ENCODE data around the gene PPBP. TPM values are rescaled to one million over a fixed set of nuclear protein-coding genes. Genes with fewer than 3 reads are reported as not detected.

Gene PPBP
- total RNA-seq, 1 donor from 2014 or later: not detected

DNA sequence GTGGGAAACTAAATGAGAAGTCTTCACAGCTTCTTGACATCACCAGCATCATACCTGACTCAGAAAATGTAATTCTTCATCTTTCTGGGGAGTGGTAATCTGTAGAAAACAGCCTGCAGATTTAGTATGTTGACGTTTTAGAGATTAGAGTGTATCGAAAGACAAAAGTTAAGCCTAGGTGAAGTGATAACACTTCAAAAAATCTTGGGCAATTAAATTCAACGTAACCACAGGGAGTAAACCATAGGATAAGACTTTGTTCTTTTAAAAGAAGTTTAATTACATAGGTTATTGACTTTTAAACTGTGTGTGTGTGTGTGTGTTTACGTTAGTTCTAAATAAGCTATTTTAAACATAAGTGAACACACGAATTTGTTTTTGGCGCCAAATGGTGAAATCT, 12.3 kb upstream of the PPBP start:
- no peak for DNase-seq (ENCODE audit: low read depth)
- TF ChIP-seq CTCF (conservative IDR thresholded peaks at IDR 0.05; ENCODE audit: low read depth, low read length): no peak

DNA sequence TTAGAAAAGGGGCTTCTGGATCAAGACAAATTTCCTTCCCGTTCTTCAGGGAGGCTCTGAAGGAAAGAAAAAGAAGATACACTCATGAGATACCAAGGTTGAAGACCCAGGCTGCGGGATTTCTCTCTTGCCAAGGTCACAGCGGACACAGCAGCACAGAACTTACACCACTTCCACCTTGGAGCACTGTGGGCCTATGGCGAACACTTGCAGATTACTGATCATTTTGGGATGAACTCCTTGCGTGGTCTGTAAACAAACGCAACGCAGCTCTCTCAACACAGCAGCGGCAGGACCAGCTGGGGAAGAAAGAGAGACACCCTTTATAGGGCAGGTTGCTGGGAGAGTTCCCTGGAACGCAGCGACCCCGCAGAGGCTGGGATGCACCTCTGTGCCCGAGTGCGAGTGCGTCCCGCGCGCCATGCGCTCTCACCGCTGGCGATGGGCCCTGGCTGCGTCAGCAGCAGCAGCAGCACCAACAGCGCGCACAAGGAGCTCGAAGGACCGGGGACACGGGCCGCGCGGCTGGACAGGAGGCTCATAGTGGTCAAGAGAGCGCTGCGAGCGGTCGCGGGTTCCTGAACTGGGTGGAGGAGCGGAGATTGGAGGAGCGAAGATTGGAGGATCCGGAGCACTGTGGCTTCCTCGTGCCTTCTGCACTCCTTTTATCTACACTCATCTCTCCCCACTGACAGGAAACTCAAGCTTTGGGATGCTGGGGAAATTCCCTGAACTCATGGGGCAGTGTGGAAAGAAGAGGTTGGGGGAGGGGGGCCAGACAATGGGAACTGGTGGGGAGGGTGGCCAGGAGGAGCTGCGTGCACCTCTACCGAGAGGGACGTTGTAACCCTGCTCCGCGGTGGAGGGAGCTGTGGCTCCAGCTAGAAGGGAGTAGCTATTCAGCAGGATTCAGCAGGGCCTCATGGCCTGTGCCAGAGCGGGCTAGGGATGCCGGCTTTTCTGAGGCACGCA, 10.3 kb upstream of the PPBP start, which contains the start of gene CXCL5:
TSS of gene CXCL5 (minus strand) at position 638 of the 972 bp plus-strand sequence. CDS start at position 542, 96 bp downstream.
- no peak for DNase-seq (ENCODE audit: low read depth)
- H3K4me3 ChIP-seq (ENCODE audit: low read depth, low read length): peak within 1 kb of the TSS; percentile 59
- peak; percentile 39 for TF ChIP-seq CTCF (conservative IDR thresholded peaks at IDR 0.05; ENCODE audit: low read depth, low read length)

More for the DNA sequence above, 12.3 kb upstream of the PPBP start:
- H3K4me3 ChIP-seq (ENCODE audit: low read depth, low read length): no peak overlapping the region

DNA sequence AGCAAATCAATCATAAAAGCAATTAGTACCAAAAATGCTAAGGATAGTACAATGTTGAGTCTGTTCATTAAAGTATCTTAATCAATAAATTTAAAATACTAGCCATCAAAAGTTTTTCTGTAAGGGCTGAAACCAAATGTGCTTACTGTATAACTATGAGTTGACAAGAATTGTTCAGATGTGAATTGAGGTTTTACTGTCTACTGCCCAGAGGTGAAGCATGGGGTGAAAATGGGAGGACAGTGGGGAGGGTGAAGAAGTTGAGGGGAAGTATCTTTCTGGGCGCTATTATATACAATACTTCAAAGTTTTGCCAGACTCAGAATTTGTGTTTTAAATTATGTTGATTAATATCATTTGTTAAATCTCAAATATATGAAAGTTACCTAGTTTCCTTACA, 4.1 kb upstream of the PPBP start:
- no peak overlapping the region for H3K4me3 ChIP-seq (ENCODE audit: low read depth, low read length)
- TF ChIP-seq CTCF (conservative IDR thresholded peaks at IDR 0.05; ENCODE audit: low read depth, low read length): no peak
- no peak for DNase-seq (ENCODE audit: low read depth)

GRCh38 chr4:73991742-73992000, 3.7 kb upstream of the PPBP start:
- TF ChIP-seq CTCF (conservative IDR thresholded peaks at IDR 0.05; ENCODE audit: low read depth, low read length): no peak
- DNase-seq (ENCODE audit: low read depth): no peak
- no peak overlapping the region for H3K4me3 ChIP-seq (ENCODE audit: low read depth, low read length)

- no peak for DNase-seq (ENCODE audit: low read depth)
- H3K4me3 ChIP-seq (ENCODE audit: low read depth, low read length): no peak overlapping the region
- no peak for TF ChIP-seq CTCF (conservative IDR thresholded peaks at IDR 0.05; ENCODE audit: low read depth, low read length)
Observed at GRCh38 chr4:73990988-73991741, 3.2 kb upstream of the PPBP start.

DNA sequence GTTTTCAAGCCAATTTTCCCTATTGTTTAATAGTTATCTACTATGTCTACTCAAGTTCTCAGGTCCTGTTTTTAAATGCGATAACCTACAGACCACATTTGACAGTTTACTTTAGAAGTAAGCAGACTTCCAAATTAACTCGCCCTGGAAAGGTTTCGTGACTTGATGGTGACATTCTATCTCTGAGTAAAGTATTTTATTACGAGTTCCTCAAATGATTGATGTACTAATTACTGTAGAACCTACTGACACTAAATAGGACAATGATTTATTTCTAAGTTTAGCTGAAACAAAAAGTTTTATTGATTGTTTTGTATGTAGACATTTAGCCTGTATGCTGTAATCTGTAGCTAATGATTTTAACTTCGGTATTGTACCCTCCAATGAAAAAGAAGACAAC, 1.9 kb upstream of the PPBP start:
- no peak for TF ChIP-seq CTCF (conservative IDR thresholded peaks at IDR 0.05; ENCODE audit: low read depth, low read length)
- no peak overlapping the region for H3K4me3 ChIP-seq (ENCODE audit: low read depth, low read length)
- DNase-seq (ENCODE audit: low read depth): no peak
